OCI-LY1 (cell line): Measurements from ENCODE around the gene ST6GAL1.

Experiments used
- EZH2 ChIP-seq: fragments of 200-600 bp; sonication (generic), shearing (Covaris generic); IDR thresholded peaks from 2 replicates; pipeline ENCODE4 v1.8.0; 2017; ENCODE audit warnings: borderline replicate concordance, mixed run types, mild to moderate bottlenecking, antibody characterized with exemption, low read length, moderate library complexity, mixed read lengths
- TF ChIP-seq, protein P1 (sequence below): fragments of 200-600 bp; sonication (generic), shearing (Covaris generic); IDR thresholded peaks from 2 replicates; pipeline ENCODE4 v1.5.1; 2017; ENCODE audit warnings: mild to moderate bottlenecking, antibody characterized with exemption, low read length, moderate library complexity, mixed read lengths

DNA sequence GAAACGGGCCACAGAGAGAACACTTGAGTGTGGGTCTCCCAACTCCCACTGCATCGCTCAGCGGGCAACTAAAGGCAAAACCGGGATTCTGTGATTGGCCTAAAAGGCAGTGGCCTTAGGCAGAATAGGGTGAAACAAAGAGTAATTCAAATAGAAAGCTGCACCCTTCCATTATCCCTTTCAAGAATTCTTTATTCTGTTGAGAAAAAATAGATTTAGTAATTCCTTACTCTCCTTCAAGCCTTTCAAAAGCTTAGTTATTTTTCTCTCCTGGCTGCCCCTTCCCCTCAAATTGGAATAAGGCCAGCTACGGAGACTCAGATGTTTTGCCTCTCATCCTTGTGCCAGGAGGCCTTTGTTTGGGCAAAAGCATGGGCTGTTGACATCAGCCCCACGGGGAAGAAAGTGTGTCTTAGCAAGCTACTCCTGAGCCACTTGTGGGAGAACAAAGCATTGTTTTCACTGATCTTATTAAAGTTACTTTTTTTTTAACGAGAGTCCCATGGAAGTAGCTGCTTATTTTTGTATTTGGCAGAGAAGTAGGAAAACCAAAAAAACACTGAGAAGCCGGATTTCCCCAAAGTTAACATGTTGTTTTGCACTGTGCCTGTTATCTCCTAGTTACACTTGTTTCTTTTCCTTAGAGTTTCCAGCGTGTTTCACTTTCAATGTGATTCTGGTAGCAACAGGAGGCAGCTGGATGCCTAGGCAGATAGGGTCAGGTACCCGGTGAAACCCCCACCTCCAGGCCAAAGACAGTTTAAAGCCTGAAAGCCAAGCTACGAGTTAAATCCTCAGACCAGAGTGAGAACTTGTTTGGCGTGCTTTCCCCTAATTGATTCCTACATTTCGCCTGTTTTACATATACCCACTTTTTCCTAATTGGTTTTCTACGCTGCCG lies 2.2 kb downstream of the ST6GAL1 start:
- no peak for TF ChIP-seq EZH2
- TF ChIP-seq, protein P1, sequence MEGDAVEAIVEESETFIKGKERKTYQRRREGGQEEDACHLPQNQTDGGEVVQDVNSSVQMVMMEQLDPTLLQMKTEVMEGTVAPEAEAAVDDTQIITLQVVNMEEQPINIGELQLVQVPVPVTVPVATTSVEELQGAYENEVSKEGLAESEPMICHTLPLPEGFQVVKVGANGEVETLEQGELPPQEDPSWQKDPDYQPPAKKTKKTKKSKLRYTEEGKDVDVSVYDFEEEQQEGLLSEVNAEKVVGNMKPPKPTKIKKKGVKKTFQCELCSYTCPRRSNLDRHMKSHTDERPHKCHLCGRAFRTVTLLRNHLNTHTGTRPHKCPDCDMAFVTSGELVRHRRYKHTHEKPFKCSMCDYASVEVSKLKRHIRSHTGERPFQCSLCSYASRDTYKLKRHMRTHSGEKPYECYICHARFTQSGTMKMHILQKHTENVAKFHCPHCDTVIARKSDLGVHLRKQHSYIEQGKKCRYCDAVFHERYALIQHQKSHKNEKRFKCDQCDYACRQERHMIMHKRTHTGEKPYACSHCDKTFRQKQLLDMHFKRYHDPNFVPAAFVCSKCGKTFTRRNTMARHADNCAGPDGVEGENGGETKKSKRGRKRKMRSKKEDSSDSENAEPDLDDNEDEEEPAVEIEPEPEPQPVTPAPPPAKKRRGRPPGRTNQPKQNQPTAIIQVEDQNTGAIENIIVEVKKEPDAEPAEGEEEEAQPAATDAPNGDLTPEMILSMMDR: no peak
